Measurements from ENCODE around the gene PNKP.

GRCh38 chr19:49879243-49879963, 12.0 kb upstream of the PNKP start:
- TF ChIP-seq POLR2A (IDR thresholded peaks at IDR 0.05) = no peak
- no peak for TF ChIP-seq CTCF (IDR thresholded peaks at IDR 0.05 in 8 of 11, conservative IDR thresholded peaks at IDR 0.05 in 3 of 11)
- TF ChIP-seq POLR2AphosphoS5 (IDR thresholded peaks at IDR 0.05) = no peak
